Measurements from ENCODE around the gene TNFAIP8L1.

The TNFAIP8L1 gene

DNA sequence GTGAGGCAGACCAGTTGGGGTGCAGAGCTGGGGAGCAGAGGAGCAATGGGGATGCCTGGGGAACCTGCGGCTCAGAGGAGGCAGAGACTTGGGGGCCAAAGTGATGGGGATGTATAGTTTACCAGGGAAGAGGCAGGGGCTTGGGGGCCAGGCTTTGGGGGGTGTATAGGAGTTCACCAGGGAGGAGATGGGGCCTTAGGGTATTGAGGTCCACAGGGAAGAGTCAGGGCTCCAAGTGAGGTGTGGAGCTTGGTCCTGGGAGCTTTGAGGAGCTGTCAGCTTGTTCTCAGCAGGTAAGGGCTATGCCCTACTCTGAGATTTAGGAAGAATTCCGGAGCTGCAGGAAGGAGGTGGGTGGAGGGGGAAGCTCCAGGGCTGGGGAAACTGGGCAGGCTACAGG lies 10.8 kb downstream of the TNFAIP8L1 start:
- Histone ChIP-seq H3K4ac (ENCODE audit: low read length) (no peak overlapping the region), H3K27me3 (ENCODE audit: control insufficient read depth in 3 of 3, insufficient read depth in 3 of 3, low read depth in 1 of 3, low read length in 3 of 3) (no peaks in the 10 kb centered on the region), H2BK120ac (ENCODE audit: low read depth, low read length) (no peak overlapping the region), H3K27ac (replicated peaks; ENCODE audit: low read length) (no peak overlapping the region), H4K8ac (ENCODE audit: low read depth, low read length) (no peak overlapping the region), H3K9ac (ENCODE audit: low read depth, low read length, poor library complexity) (no peak overlapping the region), H2BK12ac (ENCODE audit: low read length) (no peak overlapping the region), H3K79me1 (ENCODE audit: low read depth, low read length) (peaks cover 3% of the 10 kb centered on the region), H2BK15ac (ENCODE audit: low read length) (no peak overlapping the region), H3K18ac (ENCODE audit: low read length) (peak overlapping the region; percentile 46), H3K36me3 (replicated peaks in 1 of 2; ENCODE audit: control insufficient read depth in 2 of 2, insufficient read depth in 2 of 2, low read length in 2 of 2) (peaks cover 4 to 19% of the 10 kb centered on the region in 2 donors), H3K4me2 (ENCODE audit: insufficient read depth, low read length, poor library complexity, severe bottlenecking) (no peak overlapping the region), H2AK5ac (ENCODE audit: low read depth, low read length) (peak overlapping the region; percentile 63), H3K4me3 (ENCODE audit: low read length in 2 of 2) (no peak overlapping the region), H3K9me3 (replicated peaks in 1 of 2; ENCODE audit: control insufficient read depth in 2 of 2, insufficient read depth in 1 of 2, low read depth in 1 of 2, low read length in 2 of 2) (no peaks in the 10 kb centered on the region), H4K91ac (ENCODE audit: low read depth, low read length, poor library complexity) (no peak overlapping the region), H3K23ac (ENCODE audit: low read depth, low read length, poor library complexity) (peak overlapping the region; percentile 53), H2BK5ac (ENCODE audit: low read length) (peak overlapping the region; percentile 80), H3K14ac (ENCODE audit: low read length) (no peak overlapping the region), H2AFZ (ENCODE audit: low read length) (no peak overlapping the region), H3K4me1 (ENCODE audit: control insufficient read depth in 2 of 2, insufficient read depth in 1 of 2, low read depth in 1 of 2, low read length in 2 of 2) (peaks cover 0 to 5% of the 10 kb centered on the region in 2 donors)
- WGBS, 2 donors (ENCODE audit: extremely low coverage in 2 of 2, insufficient read length in 2 of 2, insufficient replicate concordance in 1 of 2) = no CpG with 5 or more reads among the region's 2 CpGs
- no peak for DNase-seq (ENCODE audit: low spot score)

GRCh38 chr19:4652075-4652474 lies 12.8 kb downstream of the TNFAIP8L1 start:
- no peak overlapping the region for H3K4me2 ChIP-seq (ENCODE audit: insufficient read depth, low read length, poor library complexity, severe bottlenecking)
- H2BK120ac ChIP-seq (ENCODE audit: low read depth, low read length) = no peak overlapping the region
- H3K4me1 ChIP-seq (ENCODE audit: control insufficient read depth in 2 of 2, insufficient read depth in 1 of 2, low read depth in 1 of 2, low read length in 2 of 2) = peaks cover 0 to 5% of the 10 kb centered on the region in 2 donors
- H2AFZ ChIP-seq (ENCODE audit: low read length) = no peak overlapping the region
- DNase-seq (ENCODE audit: low spot score) = no peak
- no peaks in the 10 kb centered on the region for H3K27me3 ChIP-seq (ENCODE audit: control insufficient read depth in 3 of 3, insufficient read depth in 3 of 3, low read depth in 1 of 3, low read length in 3 of 3)
- no peak overlapping the region for H3K4ac ChIP-seq (ENCODE audit: low read length)
- peak overlapping the region; percentile 71 for H3K18ac ChIP-seq (ENCODE audit: low read length)
- H4K8ac ChIP-seq (ENCODE audit: low read depth, low read length) = no peak overlapping the region
- H4K91ac ChIP-seq (ENCODE audit: low read depth, low read length, poor library complexity) = no peak overlapping the region
- no peak overlapping the region for H3K4me3 ChIP-seq (ENCODE audit: low read length in 2 of 2)
- no CpG with 5 or more reads among the region's 44 CpGs for WGBS, 2 donors (ENCODE audit: extremely low coverage in 2 of 2, insufficient read length in 2 of 2, insufficient replicate concordance in 1 of 2)
- H3K23ac ChIP-seq (ENCODE audit: low read depth, low read length, poor library complexity) = peak overlapping the region; percentile 37
- no peak overlapping the region for H3K14ac ChIP-seq (ENCODE audit: low read length)
- H2BK12ac ChIP-seq (ENCODE audit: low read length) = peak overlapping the region; percentile 58
- no peak overlapping the region for H2BK15ac ChIP-seq (ENCODE audit: low read length)
- peak overlapping the region; percentile 73 for H2BK5ac ChIP-seq (ENCODE audit: low read length)
- H3K9ac ChIP-seq (ENCODE audit: low read depth, low read length, poor library complexity) = no peak overlapping the region
- H3K9me3 ChIP-seq (replicated peaks in 1 of 2; ENCODE audit: control insufficient read depth in 2 of 2, insufficient read depth in 1 of 2, low read depth in 1 of 2, low read length in 2 of 2) = no peaks in the 10 kb centered on the region
- H3K27ac ChIP-seq (replicated peaks; ENCODE audit: low read length) = no peak overlapping the region
- peaks cover 4% of the 10 kb centered on the region for H3K79me1 ChIP-seq (ENCODE audit: low read depth, low read length)
- peaks cover 6 to 35% of the 10 kb centered on the region in 2 donors for H3K36me3 ChIP-seq (replicated peaks in 1 of 2; ENCODE audit: control insufficient read depth in 2 of 2, insufficient read depth in 2 of 2, low read length in 2 of 2)
- H2AK5ac ChIP-seq (ENCODE audit: low read depth, low read length) = peak overlapping the region; percentile 49

GRCh38 chr19:4653793-4654436 lies 14.6 kb downstream of the TNFAIP8L1 start:
- no CpG with 5 or more reads among the region's 13 CpGs for WGBS, 2 donors (ENCODE audit: extremely low coverage in 2 of 2, insufficient read length in 2 of 2, insufficient replicate concordance in 1 of 2)

DNA sequence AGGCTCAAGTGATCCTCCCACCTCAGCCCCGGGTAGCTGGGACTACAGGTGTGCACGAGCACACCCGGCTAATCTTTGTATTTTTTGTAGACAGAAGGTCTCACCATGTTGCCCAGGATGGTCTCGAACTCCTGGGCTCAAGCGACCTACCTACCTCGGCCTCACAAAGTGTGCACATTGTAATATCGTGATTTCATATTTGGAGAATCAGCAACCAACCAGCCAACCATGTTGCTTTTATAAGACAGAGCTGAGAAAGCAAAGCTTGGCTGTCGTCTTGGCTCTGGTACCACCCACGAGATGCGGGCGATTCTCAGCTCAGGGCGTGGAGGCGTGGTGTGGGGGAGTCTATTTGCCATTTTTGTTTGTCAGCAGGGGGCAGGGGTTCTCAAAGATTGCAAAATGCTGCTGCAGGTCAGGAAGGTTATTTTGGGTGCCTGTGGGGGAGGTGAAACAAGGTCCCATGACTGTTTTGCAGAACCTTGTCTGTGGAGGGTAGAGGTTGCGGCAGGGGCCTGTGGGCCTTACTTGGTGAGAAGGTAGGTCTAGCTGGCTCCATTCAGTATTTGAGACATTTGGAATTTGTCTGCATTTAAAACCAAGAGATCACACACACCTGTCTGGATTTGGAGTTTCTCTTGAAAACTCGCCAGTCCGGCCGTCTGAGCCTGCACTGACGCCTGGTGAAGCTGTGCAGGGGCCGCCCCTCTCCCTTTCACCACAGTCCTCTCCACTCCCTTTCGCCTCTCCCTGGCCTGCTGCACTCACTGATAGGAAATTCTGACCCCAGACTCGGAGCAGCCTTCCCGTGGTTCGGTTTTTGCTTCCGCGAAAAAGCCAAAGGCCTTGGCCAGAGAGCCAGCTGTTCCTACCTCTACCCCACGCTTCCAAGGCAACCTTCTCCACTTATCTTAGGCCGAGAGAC lies 15.4 kb downstream of the TNFAIP8L1 start:
- peaks cover 3 to 6% of the 10 kb centered on the region in 2 donors for H3K9me3 ChIP-seq (replicated peaks in 1 of 2; ENCODE audit: control insufficient read depth in 2 of 2, insufficient read depth in 1 of 2, low read depth in 1 of 2, low read length in 2 of 2)

More at GRCh38 chr19:4653793-4654436, 14.6 kb downstream of the TNFAIP8L1 start:
- Histone ChIP-seq H3K18ac (ENCODE audit: low read length) (no peak overlapping the region), H3K4me2 (ENCODE audit: insufficient read depth, low read length, poor library complexity, severe bottlenecking) (no peak overlapping the region), H3K14ac (ENCODE audit: low read length) (no peak overlapping the region), H2BK12ac (ENCODE audit: low read length) (no peak overlapping the region), H2AFZ (ENCODE audit: low read length) (no peak overlapping the region), H2BK120ac (ENCODE audit: low read depth, low read length) (no peak overlapping the region), H4K8ac (ENCODE audit: low read depth, low read length) (no peak overlapping the region), H3K36me3 (replicated peaks in 1 of 2; ENCODE audit: control insufficient read depth in 2 of 2, insufficient read depth in 2 of 2, low read length in 2 of 2) (peaks cover 19 to 53% of the 10 kb centered on the region in 2 donors), H2BK5ac (ENCODE audit: low read length) (no peak overlapping the region), H3K4me1 (ENCODE audit: control insufficient read depth in 2 of 2, insufficient read depth in 1 of 2, low read depth in 1 of 2, low read length in 2 of 2) (no peaks in the 10 kb centered on the region), H3K4ac (ENCODE audit: low read length) (no peak overlapping the region), H2AK5ac (ENCODE audit: low read depth, low read length) (no peak overlapping the region), H3K79me1 (ENCODE audit: low read depth, low read length) (peaks cover 5% of the 10 kb centered on the region), H3K23ac (ENCODE audit: low read depth, low read length, poor library complexity) (no peak overlapping the region), H4K91ac (ENCODE audit: low read depth, low read length, poor library complexity) (no peak overlapping the region), H3K27ac (replicated peaks; ENCODE audit: low read length) (no peak overlapping the region), H2BK15ac (ENCODE audit: low read length) (no peak overlapping the region), H3K9me3 (replicated peaks in 1 of 2; ENCODE audit: control insufficient read depth in 2 of 2, insufficient read depth in 1 of 2, low read depth in 1 of 2, low read length in 2 of 2) (peaks cover 0 to 6% of the 10 kb centered on the region in 2 donors), H3K27me3 (ENCODE audit: control insufficient read depth in 3 of 3, insufficient read depth in 3 of 3, low read depth in 1 of 3, low read length in 3 of 3) (no peaks in the 10 kb centered on the region), H3K9ac (ENCODE audit: low read depth, low read length, poor library complexity) (no peak overlapping the region), H3K4me3 (ENCODE audit: low read length in 2 of 2) (no peak overlapping the region)
- DNase-seq (ENCODE audit: low spot score) = no peak

More for the DNA sequence above, 15.4 kb downstream of the TNFAIP8L1 start:
- H2AK5ac ChIP-seq (ENCODE audit: low read depth, low read length) = no peak overlapping the region
- H2BK5ac ChIP-seq (ENCODE audit: low read length) = no peak overlapping the region
- no peak overlapping the region for H4K91ac ChIP-seq (ENCODE audit: low read depth, low read length, poor library complexity)
- no peak overlapping the region for H3K18ac ChIP-seq (ENCODE audit: low read length)
- peaks cover 19 to 61% of the 10 kb centered on the region in 2 donors for H3K36me3 ChIP-seq (replicated peaks in 1 of 2; ENCODE audit: control insufficient read depth in 2 of 2, insufficient read depth in 2 of 2, low read length in 2 of 2)
- no peak overlapping the region for H2AFZ ChIP-seq (ENCODE audit: low read length)
- H3K27me3 ChIP-seq (ENCODE audit: control insufficient read depth in 3 of 3, insufficient read depth in 3 of 3, low read depth in 1 of 3, low read length in 3 of 3) = no peaks in the 10 kb centered on the region
- no peak overlapping the region for H3K9ac ChIP-seq (ENCODE audit: low read depth, low read length, poor library complexity)
- no peak overlapping the region for H2BK120ac ChIP-seq (ENCODE audit: low read depth, low read length)
- H3K27ac ChIP-seq (replicated peaks; ENCODE audit: low read length) = no peak overlapping the region
- no peak overlapping the region for H3K14ac ChIP-seq (ENCODE audit: low read length)
- H4K8ac ChIP-seq (ENCODE audit: low read depth, low read length) = no peak overlapping the region
- no peaks in the 10 kb centered on the region for H3K4me1 ChIP-seq (ENCODE audit: control insufficient read depth in 2 of 2, insufficient read depth in 1 of 2, low read depth in 1 of 2, low read length in 2 of 2)
- H3K79me1 ChIP-seq (ENCODE audit: low read depth, low read length) = peaks cover 5% of the 10 kb centered on the region
- H2BK12ac ChIP-seq (ENCODE audit: low read length) = no peak overlapping the region
- H3K4me3 ChIP-seq (ENCODE audit: low read length in 2 of 2) = no peak overlapping the region
- H3K23ac ChIP-seq (ENCODE audit: low read depth, low read length, poor library complexity) = no peak overlapping the region
- no peak overlapping the region for H2BK15ac ChIP-seq (ENCODE audit: low read length)
- H3K4ac ChIP-seq (ENCODE audit: low read length) = no peak overlapping the region
- H3K4me2 ChIP-seq (ENCODE audit: insufficient read depth, low read length, poor library complexity, severe bottlenecking) = no peak overlapping the region
- no peak for DNase-seq (ENCODE audit: low spot score)
- no CpG with 5 or more reads among the region's 27 CpGs for WGBS, 2 donors (ENCODE audit: extremely low coverage in 2 of 2, insufficient read length in 2 of 2, insufficient replicate concordance in 1 of 2)

Measured in neuronal stem cell (in vitro differentiated cells).